CD4-positive, alpha-beta T cell treated with Interleukin-10 for 1 hour (primary cell): ENCODE results near the gene PLEKHA5.
"Not testable (repeated sequence)": the region's sequence is repeated elsewhere in the genome, so short reads cannot be mapped to it uniquely, and the experiment has no call there.

Experiments
- DNase-seq: peaks from one replicate; pipeline ENCODE4 v3.0.0-alpha.2; 2020

The PLEKHA5 gene, protein sequence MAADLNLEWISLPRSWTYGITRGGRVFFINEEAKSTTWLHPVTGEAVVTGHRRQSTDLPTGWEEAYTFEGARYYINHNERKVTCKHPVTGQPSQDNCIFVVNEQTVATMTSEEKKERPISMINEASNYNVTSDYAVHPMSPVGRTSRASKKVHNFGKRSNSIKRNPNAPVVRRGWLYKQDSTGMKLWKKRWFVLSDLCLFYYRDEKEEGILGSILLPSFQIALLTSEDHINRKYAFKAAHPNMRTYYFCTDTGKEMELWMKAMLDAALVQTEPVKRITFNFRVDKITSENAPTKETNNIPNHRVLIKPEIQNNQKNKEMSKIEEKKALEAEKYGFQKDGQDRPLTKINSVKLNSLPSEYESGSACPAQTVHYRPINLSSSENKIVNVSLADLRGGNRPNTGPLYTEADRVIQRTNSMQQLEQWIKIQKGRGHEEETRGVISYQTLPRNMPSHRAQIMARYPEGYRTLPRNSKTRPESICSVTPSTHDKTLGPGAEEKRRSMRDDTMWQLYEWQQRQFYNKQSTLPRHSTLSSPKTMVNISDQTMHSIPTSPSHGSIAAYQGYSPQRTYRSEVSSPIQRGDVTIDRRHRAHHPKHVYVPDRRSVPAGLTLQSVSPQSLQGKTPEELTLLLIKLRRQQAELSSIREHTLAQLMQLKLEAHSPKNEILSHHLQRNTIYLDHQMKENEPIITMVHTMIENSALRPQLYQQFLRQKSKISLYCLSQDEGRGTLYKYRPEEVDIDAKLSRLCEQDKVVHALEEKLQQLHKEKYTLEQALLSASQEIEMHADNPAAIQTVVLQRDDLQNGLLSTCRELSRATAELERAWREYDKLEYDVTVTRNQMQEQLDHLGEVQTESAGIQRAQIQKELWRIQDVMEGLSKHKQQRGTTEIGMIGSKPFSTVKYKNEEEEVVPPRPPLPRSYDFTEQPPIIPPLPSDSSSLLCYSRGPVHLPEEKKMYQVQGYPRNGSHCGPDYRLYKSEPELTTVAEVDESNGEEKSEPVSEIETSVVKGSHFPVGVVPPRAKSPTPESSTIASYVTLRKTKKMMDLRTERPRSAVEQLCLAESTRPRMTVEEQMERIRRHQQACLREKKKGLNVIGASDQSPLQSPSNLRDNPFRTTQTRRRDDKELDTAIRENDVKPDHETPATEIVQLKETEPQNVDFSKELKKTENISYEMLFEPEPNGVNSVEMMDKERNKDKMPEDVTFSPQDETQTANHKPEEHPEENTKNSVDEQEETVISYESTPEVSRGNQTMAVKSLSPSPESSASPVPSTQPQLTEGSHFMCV

GRCh38 chr12:19129486-19130223, at the start of gene PLEKHA5:
TSS of gene PLEKHA5 (plus strand) at chr12:19129733. CDS start at chr12:19129800, 67 bp downstream.
- peak; percentile 47 for DNase-seq

DNA sequence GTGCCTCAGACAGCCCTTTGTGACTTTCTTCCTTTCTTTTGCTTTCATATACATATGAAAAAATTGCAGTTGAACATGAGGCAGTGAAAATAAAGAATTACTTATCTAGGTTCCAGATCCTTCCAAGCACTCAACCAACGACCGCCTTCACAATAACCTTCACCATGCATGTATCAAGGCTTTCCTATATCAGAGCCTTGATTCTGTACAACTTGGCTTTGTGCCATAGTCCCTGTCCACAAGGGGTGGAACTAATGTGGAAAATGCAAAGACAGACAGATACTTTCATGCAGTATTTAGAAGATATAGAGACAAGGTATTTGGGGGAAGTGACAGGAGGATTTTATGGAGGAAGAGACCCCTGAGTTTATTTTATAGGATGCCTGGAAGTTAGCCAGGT, 48.6 kb upstream of the PLEKHA5 start:
- DNase-seq: no peak

- no peak for DNase-seq
Measured at GRCh38 chr12:19082365-19082911, 47.1 kb upstream of the PLEKHA5 start.

DNA sequence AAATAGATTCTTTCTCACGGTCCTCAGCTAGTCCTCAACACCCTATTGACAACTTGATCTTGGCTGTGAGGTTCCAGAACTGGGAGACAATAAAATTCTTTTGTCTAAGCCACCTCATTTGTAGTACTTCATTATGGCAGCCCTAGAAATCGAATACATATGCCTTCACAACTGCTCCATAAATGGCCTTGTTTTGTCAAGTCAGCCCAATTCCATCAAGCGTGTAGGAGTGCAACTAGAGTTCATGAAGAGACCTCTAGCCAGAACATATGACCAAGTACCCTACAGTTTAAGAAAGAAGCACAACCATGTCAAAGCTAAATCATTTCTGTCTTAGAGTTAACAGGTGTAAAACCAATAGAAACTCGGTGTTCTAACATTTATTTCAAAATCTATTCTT, 45.0 kb upstream of the PLEKHA5 start:
- no peak for DNase-seq

DNA sequence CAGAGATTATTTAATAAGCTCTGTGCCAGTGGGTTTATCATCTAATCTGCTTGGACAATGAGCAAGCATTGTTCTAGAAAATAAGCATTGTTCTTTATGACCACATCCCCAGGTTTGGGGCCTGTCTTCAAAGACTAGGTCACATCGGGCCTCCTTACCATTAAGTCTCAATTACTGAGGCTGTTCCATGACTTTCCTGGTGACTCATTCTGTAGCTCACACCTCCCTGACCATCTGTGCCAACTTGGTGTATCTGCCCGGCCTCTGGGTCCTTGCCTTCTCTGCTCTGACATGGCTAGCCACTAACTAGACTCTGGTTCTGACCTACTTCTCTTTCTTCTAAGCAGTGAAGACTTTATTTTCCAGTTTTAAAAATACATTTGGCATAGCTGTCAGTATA, 44.4 kb upstream of the PLEKHA5 start:
- no peak for DNase-seq

DNA sequence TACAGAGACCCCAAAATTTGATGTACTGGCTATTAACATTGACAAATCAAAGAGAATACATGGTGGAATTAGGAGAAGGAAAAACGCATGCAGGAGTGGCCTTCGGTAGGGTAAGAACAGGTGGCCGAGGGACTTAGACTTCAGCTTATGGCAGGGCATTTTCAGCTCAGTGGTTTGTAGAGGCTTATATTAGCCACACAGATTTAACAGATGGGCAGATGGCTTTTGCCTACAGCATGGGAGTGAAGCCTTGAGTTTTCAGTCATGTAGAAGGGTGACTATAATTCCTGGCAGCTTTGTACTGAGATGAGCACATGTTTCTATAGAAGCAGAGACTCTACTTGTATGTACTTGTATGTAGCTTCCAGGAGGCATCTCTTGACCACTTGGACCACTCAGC, 40.9 kb upstream of the PLEKHA5 start:
- DNase-seq: no peak

- not testable (repeated sequence) for DNase-seq
Measured at GRCh38 chr12:19092482-19092881, 37.1 kb upstream of the PLEKHA5 start.

- DNase-seq: no peak
Measured at GRCh38 chr12:19093218-19093617, 36.3 kb upstream of the PLEKHA5 start.

DNA sequence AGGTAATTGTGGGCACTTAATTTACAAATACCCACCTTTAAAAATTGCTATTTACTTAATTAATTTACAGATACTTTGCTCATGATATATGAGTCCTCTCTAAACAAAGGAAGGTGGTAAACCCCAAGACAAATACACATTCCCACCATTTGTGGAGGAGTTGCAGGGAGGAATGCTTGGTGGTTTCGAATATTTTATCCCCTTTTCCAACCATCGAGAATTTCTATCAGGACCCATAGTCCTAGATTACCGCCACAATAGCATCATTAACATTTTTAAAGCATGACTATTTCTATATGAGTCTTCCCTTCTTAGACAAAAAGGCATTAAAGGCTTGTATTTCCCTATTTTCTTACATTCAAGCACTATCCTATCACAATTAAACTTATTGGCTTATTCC, 34.2 kb upstream of the PLEKHA5 start:
- no peak for DNase-seq

DNA sequence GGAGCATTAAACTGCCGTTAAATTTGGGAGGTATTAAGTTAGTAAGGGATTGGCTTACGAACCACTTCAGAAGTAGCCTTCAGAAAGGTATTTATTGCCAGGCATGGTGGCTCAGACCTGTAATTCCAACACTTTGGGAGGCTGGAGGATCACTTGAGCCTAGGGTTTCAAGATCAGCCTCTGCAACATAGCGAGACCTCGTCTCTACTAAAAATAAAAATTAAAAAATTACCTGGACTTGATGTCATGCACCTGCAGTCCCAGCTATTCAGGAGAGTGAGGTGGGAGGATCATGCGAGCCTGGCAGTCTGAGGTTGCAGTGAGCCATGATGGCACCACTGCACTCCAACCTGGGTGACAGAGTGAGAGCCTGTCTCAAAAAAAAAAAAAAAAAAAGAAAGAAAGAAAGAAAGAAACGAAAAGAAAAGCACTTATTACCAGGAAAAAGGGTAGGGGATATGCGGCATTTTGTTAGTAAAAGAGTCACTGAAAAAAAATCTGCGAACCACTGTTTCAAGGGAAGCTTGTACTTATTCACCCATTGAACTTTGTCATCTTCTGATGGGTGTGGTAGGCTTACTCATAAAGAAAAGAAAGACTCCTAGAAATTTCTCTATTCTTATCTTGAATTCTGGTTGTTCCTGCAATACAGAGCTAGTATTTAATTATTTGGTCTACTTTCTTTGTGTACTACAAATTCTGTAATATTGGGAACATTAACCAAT, 33.6 kb upstream of the PLEKHA5 start:
- DNase-seq: no peak

- no peak for DNase-seq
Measured at GRCh38 chr12:19105463-19105862, 24.1 kb upstream of the PLEKHA5 start.

- DNase-seq: no peak
Measured at GRCh38 chr12:19107750-19108149, 21.8 kb upstream of the PLEKHA5 start.

- no peak for DNase-seq
Measured at GRCh38 chr12:19110221-19110940, 19.2 kb upstream of the PLEKHA5 start.

- DNase-seq: no peak
Measured at GRCh38 chr12:19113464-19113863, 16.1 kb upstream of the PLEKHA5 start.

GRCh38 chr12:19115285-19115684, 14.2 kb upstream of the PLEKHA5 start:
- DNase-seq: no peak

GRCh38 chr12:19119440-19119839, 10.1 kb upstream of the PLEKHA5 start:
- DNase-seq: no peak

DNA sequence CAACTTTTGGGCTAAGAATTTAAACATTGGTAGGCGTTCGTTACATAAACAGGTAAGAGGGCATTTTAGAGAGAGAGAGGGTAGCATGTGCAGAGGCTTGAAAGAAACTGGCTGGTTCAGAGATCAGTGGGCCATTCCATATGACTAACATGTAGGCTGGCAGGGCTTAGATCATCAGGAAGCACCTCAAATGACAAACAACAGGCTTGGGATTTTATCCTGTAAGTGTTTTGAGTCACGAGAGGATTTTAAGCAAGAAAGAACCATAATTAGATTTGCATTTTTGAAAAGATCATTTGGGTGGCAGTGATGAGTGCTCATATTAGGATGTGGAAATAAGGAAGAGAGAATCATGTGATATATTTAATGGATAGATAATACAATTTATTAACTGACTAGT, 8.7 kb upstream of the PLEKHA5 start:
- DNase-seq: no peak

- DNase-seq: no peak
Measured at GRCh38 chr12:19121449-19122018, 8.0 kb upstream of the PLEKHA5 start.

- DNase-seq: no peak
Measured at GRCh38 chr12:19125325-19125724, 4.2 kb upstream of the PLEKHA5 start.

DNA sequence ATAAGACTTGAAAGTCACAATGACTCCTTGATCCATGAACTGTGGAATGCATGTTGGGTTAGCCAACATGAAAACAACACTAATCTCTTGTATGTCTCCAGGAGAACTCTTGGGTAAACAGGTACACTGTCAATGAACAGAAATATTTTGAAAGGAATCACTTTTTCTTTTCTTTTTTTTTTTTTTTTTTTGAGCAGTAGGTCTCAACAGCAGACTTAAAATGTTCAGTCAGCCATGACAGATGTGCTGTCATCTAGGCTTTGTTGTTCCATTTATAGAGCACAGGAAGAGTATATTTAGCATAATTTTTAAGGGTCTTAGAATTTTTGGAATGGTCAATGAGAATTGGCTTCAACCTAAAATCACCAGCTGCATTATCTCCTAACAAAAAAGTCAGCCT, 2.3 kb upstream of the PLEKHA5 start:
- no peak for DNase-seq
